Measurements from ENCODE around the gene TCL1B. TPM values are rescaled to one million over a fixed set of nuclear protein-coding genes. Genes with fewer than 3 reads are reported as not detected.

The TCL1B gene
- total RNA-seq, 1 donor from 2014 or later, result not detected

DNA sequence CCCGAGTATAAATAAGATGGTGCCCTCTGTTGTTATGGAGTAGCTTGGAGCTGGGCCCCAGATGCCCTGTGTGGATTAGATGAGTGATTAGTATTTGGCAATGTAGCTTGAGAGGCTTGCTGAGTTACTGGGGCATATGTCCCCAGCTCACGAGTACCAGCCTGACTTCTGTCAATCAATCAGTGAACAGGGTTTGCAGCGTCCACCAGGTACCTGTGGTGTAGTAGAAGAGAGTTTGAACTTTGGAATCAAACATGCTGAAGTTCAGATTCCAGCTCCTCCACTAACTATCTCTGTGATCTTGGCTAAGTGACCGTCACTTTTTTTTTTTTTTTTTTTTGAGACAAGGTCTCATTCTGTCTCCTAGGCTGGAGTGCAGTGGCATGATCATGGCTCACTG is 11.6 kb upstream of the TCL1B start:
- H3K36me3 Mint-ChIP-seq (ENCODE audit: low read depth, unreplicated experiment), result peaks cover 1% of the 10 kb centered on the region
- Histone ChIP-seq H3K9ac (ENCODE audit: low read length) (no peak overlapping the region), H3K27ac (ENCODE audit: low read depth, low read length) (no peak overlapping the region), H2AFZ (ENCODE audit: low read depth, low read length) (no peak overlapping the region), H3K4me3 (ENCODE audit: insufficient read depth, low read depth, low read length) (no peak overlapping the region), H4K20me1 (ENCODE audit: insufficient read depth, low read length) (no peaks in the 10 kb centered on the region), H3K36me3 (ENCODE audit: insufficient read depth, low read length) (no peaks in the 10 kb centered on the region), H3K79me2 (ENCODE audit: insufficient read depth, low read length) (no peaks in the 10 kb centered on the region), H3K9me3 (ENCODE audit: insufficient read depth, low read depth, low read length) (no peaks in the 10 kb centered on the region), H3K4me2 (ENCODE audit: low read length) (no peak overlapping the region), H3K4me1 (ENCODE audit: insufficient read depth, low read length) (no peaks in the 10 kb centered on the region), H3K27me3 (ENCODE audit: insufficient read depth, low read length) (no peaks in the 10 kb centered on the region)
- H3K4me3 Mint-ChIP-seq (ENCODE audit: unreplicated experiment), result no peak overlapping the region
- no peaks in the 10 kb centered on the region for H3K4me1 Mint-ChIP-seq (ENCODE audit: low read depth, unreplicated experiment)
- H3K9me3 Mint-ChIP-seq (ENCODE audit: unreplicated experiment), result peaks cover 5% of the 10 kb centered on the region
- DNase-seq (ENCODE audit: low read depth) (no peak), FAIRE-seq (no peak)
- no peak for TF ChIP-seq EZH2 (IDR thresholded peaks at IDR 0.05; ENCODE audit: insufficient read depth, low read length)
- TF ChIP-seq, protein P1, sequence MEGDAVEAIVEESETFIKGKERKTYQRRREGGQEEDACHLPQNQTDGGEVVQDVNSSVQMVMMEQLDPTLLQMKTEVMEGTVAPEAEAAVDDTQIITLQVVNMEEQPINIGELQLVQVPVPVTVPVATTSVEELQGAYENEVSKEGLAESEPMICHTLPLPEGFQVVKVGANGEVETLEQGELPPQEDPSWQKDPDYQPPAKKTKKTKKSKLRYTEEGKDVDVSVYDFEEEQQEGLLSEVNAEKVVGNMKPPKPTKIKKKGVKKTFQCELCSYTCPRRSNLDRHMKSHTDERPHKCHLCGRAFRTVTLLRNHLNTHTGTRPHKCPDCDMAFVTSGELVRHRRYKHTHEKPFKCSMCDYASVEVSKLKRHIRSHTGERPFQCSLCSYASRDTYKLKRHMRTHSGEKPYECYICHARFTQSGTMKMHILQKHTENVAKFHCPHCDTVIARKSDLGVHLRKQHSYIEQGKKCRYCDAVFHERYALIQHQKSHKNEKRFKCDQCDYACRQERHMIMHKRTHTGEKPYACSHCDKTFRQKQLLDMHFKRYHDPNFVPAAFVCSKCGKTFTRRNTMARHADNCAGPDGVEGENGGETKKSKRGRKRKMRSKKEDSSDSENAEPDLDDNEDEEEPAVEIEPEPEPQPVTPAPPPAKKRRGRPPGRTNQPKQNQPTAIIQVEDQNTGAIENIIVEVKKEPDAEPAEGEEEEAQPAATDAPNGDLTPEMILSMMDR (IDR thresholded peaks at IDR 0.05; ENCODE audit: insufficient read depth, low read depth, low read length), result no peak
- no peak overlapping the region for H3K27ac Mint-ChIP-seq (ENCODE audit: unreplicated experiment)
- H3K27me3 Mint-ChIP-seq (ENCODE audit: low read depth, unreplicated experiment), result peaks cover 26% of the 10 kb centered on the region

DNA sequence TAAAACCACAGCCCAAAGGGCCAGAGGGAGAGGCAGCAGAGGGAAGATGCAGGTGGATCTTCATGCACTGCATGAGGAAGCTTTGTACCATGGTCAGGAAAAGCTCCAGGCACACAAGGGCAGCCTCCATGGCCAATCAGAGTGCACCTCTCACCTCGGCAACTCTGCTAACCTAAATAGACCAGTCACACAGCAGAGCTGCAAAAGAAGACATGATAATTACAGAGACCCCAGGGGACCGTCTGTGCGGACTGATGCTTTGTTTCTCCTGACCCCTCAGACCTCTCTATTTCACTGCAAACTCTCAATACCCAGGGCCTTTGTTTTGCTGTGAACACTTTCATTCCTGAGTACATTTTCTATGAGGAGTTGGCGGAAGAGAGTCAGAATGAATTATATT is 10.7 kb upstream of the TCL1B start:
- no peak overlapping the region for H3K4me2 ChIP-seq (ENCODE audit: low read length)
- no peak overlapping the region for H3K4me3 ChIP-seq (ENCODE audit: insufficient read depth, low read depth, low read length)
- H3K9ac ChIP-seq (ENCODE audit: low read length), result no peak overlapping the region
- H3K9me3 Mint-ChIP-seq (ENCODE audit: unreplicated experiment), result peaks cover 5% of the 10 kb centered on the region
- TF ChIP-seq EZH2 (IDR thresholded peaks at IDR 0.05; ENCODE audit: insufficient read depth, low read length), result no peak
- TF ChIP-seq, protein P1 (IDR thresholded peaks at IDR 0.05; ENCODE audit: insufficient read depth, low read depth, low read length), result no peak
- DNase-seq (ENCODE audit: low read depth), result no peak
- no peak overlapping the region for H3K27ac Mint-ChIP-seq (ENCODE audit: unreplicated experiment)
- no peak overlapping the region for H3K4me3 Mint-ChIP-seq (ENCODE audit: unreplicated experiment)
- H3K36me3 ChIP-seq (ENCODE audit: insufficient read depth, low read length), result no peaks in the 10 kb centered on the region
- no peaks in the 10 kb centered on the region for H3K36me3 Mint-ChIP-seq (ENCODE audit: low read depth, unreplicated experiment)
- H3K4me1 ChIP-seq (ENCODE audit: insufficient read depth, low read length), result no peaks in the 10 kb centered on the region
- H2AFZ ChIP-seq (ENCODE audit: low read depth, low read length), result no peak overlapping the region
- peaks cover 23% of the 10 kb centered on the region for H3K27me3 Mint-ChIP-seq (ENCODE audit: low read depth, unreplicated experiment)
- H3K79me2 ChIP-seq (ENCODE audit: insufficient read depth, low read length), result no peaks in the 10 kb centered on the region
- H4K20me1 ChIP-seq (ENCODE audit: insufficient read depth, low read length), result no peaks in the 10 kb centered on the region
- no peak for FAIRE-seq
- no peaks in the 10 kb centered on the region for H3K4me1 Mint-ChIP-seq (ENCODE audit: low read depth, unreplicated experiment)
- H3K27me3 ChIP-seq (ENCODE audit: insufficient read depth, low read length), result no peaks in the 10 kb centered on the region
- H3K27ac ChIP-seq (ENCODE audit: low read depth, low read length), result no peak overlapping the region
- no peaks in the 10 kb centered on the region for H3K9me3 ChIP-seq (ENCODE audit: insufficient read depth, low read depth, low read length)

DNA sequence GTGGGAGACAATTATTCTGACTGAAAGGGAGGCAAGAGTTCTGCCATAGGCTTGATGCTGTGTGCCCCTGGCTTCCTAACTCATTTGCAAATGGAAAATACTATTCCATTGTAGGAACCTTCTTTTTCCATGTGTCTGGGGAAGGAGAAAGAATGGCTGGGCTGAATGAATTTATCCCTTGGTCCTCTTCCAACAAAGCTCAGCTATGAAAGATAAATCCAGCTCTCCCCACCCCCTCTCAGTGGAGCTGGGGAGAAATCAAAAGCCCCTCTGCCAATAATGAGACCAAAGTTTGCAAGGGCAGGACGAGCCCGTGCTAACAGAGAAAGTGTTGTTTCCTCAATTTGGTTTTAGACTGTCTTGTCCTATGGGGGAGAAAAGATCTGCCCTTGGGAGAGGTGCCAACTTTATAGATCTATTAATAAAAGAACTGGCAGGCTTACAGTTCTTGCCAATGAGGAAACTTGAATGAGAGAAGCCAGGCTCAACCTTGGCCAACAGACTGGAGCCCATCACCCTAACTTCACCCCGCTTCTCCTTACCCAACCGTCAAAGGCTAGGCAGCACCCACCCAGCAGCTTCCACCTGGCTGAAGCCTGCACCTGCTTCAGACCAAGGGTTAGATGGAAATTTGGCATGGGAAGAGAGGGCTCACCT is 8.9 kb upstream of the TCL1B start:
- Mint-ChIP-seq H3K9me3 (ENCODE audit: unreplicated experiment) (peaks cover 5% of the 10 kb centered on the region), H3K4me3 (ENCODE audit: unreplicated experiment) (no peak overlapping the region), H3K27ac (ENCODE audit: unreplicated experiment) (no peak overlapping the region), H3K36me3 (ENCODE audit: low read depth, unreplicated experiment) (no peaks in the 10 kb centered on the region), H3K27me3 (ENCODE audit: low read depth, unreplicated experiment) (peaks cover 15% of the 10 kb centered on the region), H3K4me1 (ENCODE audit: low read depth, unreplicated experiment) (peaks cover 4% of the 10 kb centered on the region)
- FAIRE-seq, result no peak
- H4K20me1 ChIP-seq (ENCODE audit: insufficient read depth, low read length), result no peaks in the 10 kb centered on the region
- no peaks in the 10 kb centered on the region for H3K27me3 ChIP-seq (ENCODE audit: insufficient read depth, low read length)
- H3K9me3 ChIP-seq (ENCODE audit: insufficient read depth, low read depth, low read length), result no peaks in the 10 kb centered on the region
- no peak for DNase-seq (ENCODE audit: low read depth)
- no peak for TF ChIP-seq EZH2 (IDR thresholded peaks at IDR 0.05; ENCODE audit: insufficient read depth, low read length)
- TF ChIP-seq, protein P1 (IDR thresholded peaks at IDR 0.05; ENCODE audit: insufficient read depth, low read depth, low read length), result no peak
- H3K9ac ChIP-seq (ENCODE audit: low read length), result no peak overlapping the region
- no peak overlapping the region for H3K27ac ChIP-seq (ENCODE audit: low read depth, low read length)
- H3K4me2 ChIP-seq (ENCODE audit: low read length), result no peak overlapping the region
- H3K79me2 ChIP-seq (ENCODE audit: insufficient read depth, low read length), result no peaks in the 10 kb centered on the region
- no peak overlapping the region for H2AFZ ChIP-seq (ENCODE audit: low read depth, low read length)
- no peaks in the 10 kb centered on the region for H3K4me1 ChIP-seq (ENCODE audit: insufficient read depth, low read length)
- no peaks in the 10 kb centered on the region for H3K36me3 ChIP-seq (ENCODE audit: insufficient read depth, low read length)
- H3K4me3 ChIP-seq (ENCODE audit: insufficient read depth, low read depth, low read length), result no peak overlapping the region

Data from astrocyte (in vitro differentiated cells and primary cell).